C4-2B (cell line): ENCODE data around the gene GLCCI1.

Source experiments
- CTCF ChIP-seq: fragments of 450-650 bp; conservative IDR thresholded peaks from 2 replicates; pipeline ENCODE4 v1.5.1; 2017; ENCODE audit warnings: mild to moderate bottlenecking
- ZFX ChIP-seq: fragments of 450-650 bp; IDR thresholded peaks from 2 replicates; pipeline ENCODE4 v1.6.1; 2017

- TF ChIP-seq CTCF (no peak), ZFX (no peak)
These were observed 48.8 kb downstream of the GLCCI1 start for GRCh38 chr7:8017423-8017822.
